Measurements from ENCODE around the gene HES5. TPM values are rescaled to one million over a fixed set of nuclear protein-coding genes. Genes with fewer than 3 reads are reported as not detected.

Gene HES5
- total and polyA plus RNA-seq, 10 of the 15 experiments (the other 5 are each of a cell fraction or from before 2014, with no cell fraction given), result 0.12 to 0.15 TPM; not detected in 8

GRCh38 chr1:2558420-2558819 lies 28.4 kb upstream of the HES5 start (continued):
- TF ChIP-seq PRDM15 (CRISPR knock-in tag; IDR thresholded peaks at IDR 0.05) (no peak), NFYB (IDR thresholded peaks at IDR 0.05; ENCODE audit: insufficient read depth, low read depth, low read length) (no peak), E2F8 (IDR thresholded peaks at IDR 0.05; ENCODE audit: low read depth, partially characterized antibody) (no peak), NFIC (IDR thresholded peaks at IDR 0.05; ENCODE audit: low read depth, low read length) (no peak)
